HepG2 (cell line): ENCODE results near the gene SPAG9. TPM values are rescaled to one million over a fixed set of nuclear protein-coding genes. Genes with fewer than 3 reads are reported as not detected.

Experiments used
- ATAC-seq: fragments of 200-7000 bp; cut with Tn5 transposase; 3 replicates; pipeline ENCODE4 v1.9.1; 2020; ENCODE audit warnings: mild to moderate bottlenecking, moderate library complexity
- BruUV-seq: library from RNA; stranded (reverse); fragments of 400-500 nt; replicated peaks from 2 replicates; lab custom pipeline; 2021; lab: Mats Ljungman, UMichigan
- CTCF ChIA-PET: fragments of 300-600 bp; formaldehyde crosslinking; extraction: SDS; loops from one replicate; lab custom pipeline; 2021; ENCODE audit warnings: low total read pairs, inconsistent platforms, low intra/inter-chr PET ratio; lab: Yijun Ruan, JAX
- POLR2A ChIA-PET: fragments of 350-600 bp; sonication (Branson Sonifier 250); formaldehyde crosslinking; loops from one replicate; lab custom pipeline; 2020; ENCODE audit warnings: antibody characterized with exemption, inconsistent platforms; lab: Yijun Ruan, JAX
- DNase-seq: peaks from one replicate; pipeline ENCODE4 v3.0.0-alpha.2; 2015; ENCODE audit warnings: low spot score
- FAIRE-seq: peaks from 3 replicates; lab custom pipeline; 2011; peaks lifted over from hg19 to GRCh38; lab: Jason Lieb, UNC
- H2AFZ ChIP-seq: one replicate; pipeline ENCODE4 v1.6.1; 2011; ENCODE audit warnings: low read length, inconsistent platforms
- H3K27ac ChIP-seq: fragments of 300-600 bp; 3 replicates; pipeline ENCODE4 v1.8.0; 2011; ENCODE audit warnings: mixed run types, mild to moderate bottlenecking, mixed read lengths, low read length, inconsistent platforms; ENCODE audit not compliant: insufficient read depth; ENCODE audit errors: extremely low read length
- H3K27me3 ChIP-seq, 2 experiments: fragments of 200-600 bp in 1 of 2; 2 replicates in 1 of 2; 3 replicates in 1 of 2; pipeline versions ENCODE4 v1.6.0 to v1.8.0; 2011; ENCODE audit warnings: low read length in 2 of 2, mild to moderate bottlenecking in 2 of 2, moderate library complexity in 2 of 2, inconsistent platforms in 1 of 2; ENCODE audit not compliant: insufficient read depth in 2 of 2, control insufficient read depth in 1 of 2
- H3K36me3 ChIP-seq, 2 experiments: fragments of 200-600 bp in 1 of 2; replicated peaks in 1 of 2; 2 replicates in 1 of 2; 3 replicates in 1 of 2; pipeline versions ENCODE4 v1.5.1 to v1.8.0; 2011; ENCODE audit warnings: low read length in 2 of 2, inconsistent platforms in 1 of 2; ENCODE audit not compliant: insufficient read depth in 2 of 2, control insufficient read depth in 1 of 2
- H3K4me1 ChIP-seq: 2 replicates; pipeline ENCODE4 v1.5.1; 2012; ENCODE audit warnings: low read length, inconsistent platforms; ENCODE audit not compliant: insufficient read depth
- H3K4me2 ChIP-seq: 2 replicates; pipeline ENCODE4 v1.6.0; 2011; ENCODE audit warnings: low read depth, low read length, inconsistent platforms
- H3K4me3 ChIP-seq, 3 experiments: fragments of 200-600 bp in 1 of 3; sonication (generic), shearing (Covaris generic) in 1 of 3; replicated peaks in 1 of 3; 2 replicates each; pipeline ENCODE4 v1.5.1; 2011 to 2016; ENCODE audit warnings: low read length in 3 of 3, inconsistent platforms in 2 of 3, low read depth in 2 of 3, mild to moderate bottlenecking in 2 of 3, control low read depth in 1 of 3, mixed read lengths in 1 of 3; ENCODE audit not compliant: insufficient read depth in 1 of 3
- H3K79me2 ChIP-seq: one replicate; pipeline ENCODE4 v1.6.1; 2011; ENCODE audit warnings: low read length, inconsistent platforms; ENCODE audit not compliant: insufficient read depth
- H3K9ac ChIP-seq: 2 replicates; pipeline ENCODE4 v1.6.0; 2011; ENCODE audit warnings: mild to moderate bottlenecking, low read depth, low read length, inconsistent platforms; ENCODE audit not compliant: insufficient read depth
- H3K9me3 ChIP-seq: 2 replicates; pipeline ENCODE4 v1.5.1; 2012; ENCODE audit warnings: mild to moderate bottlenecking, low read length
- H4K20me1 ChIP-seq: 2 replicates; pipeline ENCODE4 v1.6.0; 2011; ENCODE audit warnings: inconsistent platforms, mild to moderate bottlenecking, low read length, moderate library complexity; ENCODE audit not compliant: insufficient read depth
- CHCHD3 ChIP-seq: sonication (generic); formaldehyde crosslinking; IDR thresholded peaks from 2 replicates; pipeline ENCODE4 v1.8.0; 2022; ENCODE audit warnings: mild to moderate bottlenecking, missing genetic modification reagents, moderate library complexity
- HIC2 ChIP-seq: sonication (generic); formaldehyde crosslinking; IDR thresholded peaks from 2 replicates; pipeline ENCODE4 v1.9.0; 2022; ENCODE audit warnings: low read depth, missing genetic modification reagents
- HNF1B ChIP-seq: sonication (generic); formaldehyde crosslinking; IDR thresholded peaks from 2 replicates; pipeline ENCODE4 v1.5.1; 2020; ENCODE audit warnings: mild to moderate bottlenecking, moderate library complexity, missing genetic modification reagents
- JUN ChIP-seq: sonication (generic); formaldehyde crosslinking; IDR thresholded peaks from 2 replicates; pipeline ENCODE4 v1.4.0; 2020; ENCODE audit warnings: mild to moderate bottlenecking, missing genetic modification reagents
- MXD3 ChIP-seq: IDR thresholded peaks from 2 replicates; pipeline ENCODE4 v1.6.1; 2016; ENCODE audit warnings: mild to moderate bottlenecking, missing biosample characterization, missing genetic modification reagents
- PITX1 ChIP-seq: sonication (generic); formaldehyde crosslinking; IDR thresholded peaks from 2 replicates; pipeline ENCODE4 v1.5.1; 2020; ENCODE audit warnings: mild to moderate bottlenecking, missing genetic modification reagents
- UBTF ChIP-seq: sonication (generic); formaldehyde crosslinking; IDR thresholded peaks from 2 replicates; pipeline ENCODE4 v1.4.0; 2020; ENCODE audit warnings: mild to moderate bottlenecking, missing genetic modification reagents
- WGBS: methylation state at CpG from one replicate; pipeline ENCODE4 v1.1.6; 2017; ENCODE audit warnings: low lambda C conversion rate; 5-methylcytosine and 5-hydroxymethylcytosine counted together
- in situ Hi-C: cut with HindIII; loops from 2 replicates; pipeline ENCODE4 v1.10.0; 2017; ENCODE audit warnings: low pct_unique_long_range_greater_than_20kb; ENCODE audit not compliant: extremely low pct_ligation_motif_present
- intact Hi-C: fragments of 100-400 bp; cut with micrococcal nuclease; formaldehyde crosslinking; loops from one replicate; pipeline ENCODE4 v1.10.0; 2022; ENCODE audit not compliant: unreplicated experiment
- polyA plus RNA-seq, 8 experiments: library from polyadenylated mRNA; depleted of rRNA in 3 of 8; stranded (reverse) in 7 of 8; unstranded in 1 of 8; fragments of >200 nt; fragmentation: Illumina TruSeq in 4 of 8; extraction: Trizol in 4 of 8; gene quantifications; 2 replicates each; pipeline versions ENCODE4 v1.2.1 to v1.2.3, GENCODE V29; 2011 to 2016; ENCODE audit warnings: low read depth in 4 of 8, missing spikeins in 1 of 8, mixed read lengths in 1 of 8; ENCODE audit not compliant: insufficient read depth in 1 of 8
- total RNA-seq, 5 experiments: library from RNA; depleted of rRNA; stranded (reverse); fragments of >200 nt; fragmentation: Illumina TruSeq; extraction: Trizol; gene quantifications; 2 replicates each; pipeline ENCODE4 v1.2.3, GENCODE V29; 2016; ENCODE audit warnings: low read depth in 1 of 5

SPAG9 gene
- total and polyA plus RNA-seq, 2 of the 13 experiments (the other 11 are each of a cell fraction or from before 2014, with no cell fraction given) = 43.2 to 78.6 TPM

- no peak overlapping the region for H3K4me3 ChIP-seq
- CTCF ChIA-PET = no interaction called here
- no peak for DNase-seq
- H3K27ac ChIP-seq = no peak overlapping the region
- in situ Hi-C loops = no loop called here
- POLR2A ChIA-PET = no interaction called here
- WGBS = 88% methylated on average over 2 of the region's 2 CpGs
- ATAC-seq = no peak
- no peak overlapping the region for H2AFZ ChIP-seq
- no peak for FAIRE-seq
- peaks cover 1 to 8% of the 10 kb centered on the region in 2 experiments; a peak in 4 of 5 replicates for H3K36me3 ChIP-seq
- H3K27me3 ChIP-seq = no peaks in the 10 kb centered on the region
- no peak for TF ChIP-seq JUN (CRISPR knock-in tag)
- no peak for TF ChIP-seq PITX1 (CRISPR knock-in tag)
- no peak for TF ChIP-seq UBTF
- TF ChIP-seq CHCHD3 (CRISPR knock-in tag) = no peak
- no peak for TF ChIP-seq HNF1B
- TF ChIP-seq HIC2 (CRISPR knock-in tag) = no peak
- no peak for TF ChIP-seq MXD3 (CRISPR knock-in tag)
- peaks cover 74% of the 10 kb centered on the region for H3K79me2 ChIP-seq
- no peak overlapping the region for H3K9ac ChIP-seq
- BruUV-seq = no TSS peak
- H3K4me1 ChIP-seq = peaks cover 41% of the 10 kb centered on the region
- no peaks in the 10 kb centered on the region for H3K9me3 ChIP-seq
- no peak overlapping the region for H3K4me2 ChIP-seq
- H4K20me1 ChIP-seq = peaks cover 6% of the 10 kb centered on the region; the same call in 1 of the 2 replicates
- intact Hi-C loops = no loop called here
Measured at GRCh38 chr17:51091635-51092034, 29.0 kb downstream of the SPAG9 start.
